Right lobe of liver (tissue), 6 donors: Measurements from ENCODE around the gene ZNF845. TPM values are rescaled to one million over a fixed set of nuclear protein-coding genes. Genes with fewer than 3 reads are reported as not detected.

Experiments used
- ATAC-seq, 4 donors: fragments of 200-7000 bp; cut with Tn5 transposase; one replicate each; pipeline ENCODE4 v1.9.1; 2020; ENCODE audit warnings: mild to moderate bottlenecking in 4 of 4, moderate library complexity in 4 of 4
- DNase-seq, 3 donors: peaks; one replicate each; pipeline ENCODE4 v3.0.0-alpha.2; 2020
- H3K27ac ChIP-seq, 3 donors: fragments of 200-600 bp; one replicate each; pipeline ENCODE4 v1.8.0; 2022
- H3K27me3 ChIP-seq, 2 donors: fragments of 200-600 bp; one replicate each; pipeline ENCODE4 v1.8.0; 2022
- H3K36me3 ChIP-seq, 4 donors: fragments of 200-600 bp; sonication (generic) in 1 of 4; one replicate each; pipeline versions ENCODE4 v1.5.1 to v1.8.0; 2017 to 2022; ENCODE audit warnings: control low read depth in 1 of 4
- H3K4me1 ChIP-seq, 4 donors: fragments of 200-600 bp; sonication (generic) in 1 of 4; one replicate each; pipeline versions ENCODE4 v1.5.1 to v1.8.0; 2017 to 2022; ENCODE audit warnings: control low read depth in 1 of 4
- H3K4me3 ChIP-seq, 3 donors: fragments of 200-600 bp; one replicate each; pipeline ENCODE4 v1.8.0; 2022
- H3K9me3 ChIP-seq, 4 donors: fragments of 200-600 bp; sonication (generic) in 1 of 4; one replicate each; pipeline versions ENCODE4 v1.5.1 to v1.8.0; 2017 to 2022; ENCODE audit warnings: control low read depth in 1 of 4
- POLR2A ChIP-seq: fragments of 450-650 bp; IDR thresholded peaks from one replicate; pipeline ENCODE4 v1.6.1; 2017; ENCODE audit warnings: antibody characterized with exemption, mild to moderate bottlenecking
- WGBS: methylation state at CpG from one replicate; pipeline ENCODE4 v1.1.6; 2018; ENCODE audit warnings: low coverage, low lambda C conversion rate; ENCODE audit not compliant: insufficient coverage; ENCODE audit errors: missing lambda C conversion rate; 5-methylcytosine and 5-hydroxymethylcytosine counted together
- intact Hi-C, 2 donors: fragments of 100-400 bp; cut with DNase I; formaldehyde crosslinking; loops; one replicate each; pipeline versions ENCODE4 v1.11.2 to v1.14.1; 2022
- total RNA-seq, 6 experiments: library from RNA; depleted of rRNA in 2 of 6; stranded (reverse); fragments of >200 nt in 2 of 6; fragmentation: NEBNext Ultra II Directional in 3 of 6; extraction: Animal tissue kit (Norgen Biotek cat#: 25700) in 3 of 6; gene quantifications; one replicate each; pipeline versions ENCODE4 v1.1.0 to v1.2.4, GENCODE V29; 2016 to 2023
- TF ChIP-seq, protein P1 (sequence below), 4 donors: fragments of 200-600 bp in 3 of 4; fragments of 450-650 bp in 1 of 4; IDR thresholded peaks; one replicate each; pipeline versions ENCODE4 v1.5.1 to v1.8.0; 2016 to 2022; ENCODE audit warnings: antibody characterized with exemption in 4 of 4, mild to moderate bottlenecking in 2 of 4
- donor health status: DM: no; HTN: yes; CAD: no.
- donor health status: DM: no; HTN: no; CAD: no.
- donor health status: DM: no; HTN: no; CAD: no.
- donor health status: DM: no; HTN: yes; CAD: no.
- donor health status: DM: no; HTN: yes; CAD: no.

ZNF845 gene
- total RNA-seq, 6 experiments from 2014 or later, result 0.86 to 3.0 (median 1.4) TPM

DNA sequence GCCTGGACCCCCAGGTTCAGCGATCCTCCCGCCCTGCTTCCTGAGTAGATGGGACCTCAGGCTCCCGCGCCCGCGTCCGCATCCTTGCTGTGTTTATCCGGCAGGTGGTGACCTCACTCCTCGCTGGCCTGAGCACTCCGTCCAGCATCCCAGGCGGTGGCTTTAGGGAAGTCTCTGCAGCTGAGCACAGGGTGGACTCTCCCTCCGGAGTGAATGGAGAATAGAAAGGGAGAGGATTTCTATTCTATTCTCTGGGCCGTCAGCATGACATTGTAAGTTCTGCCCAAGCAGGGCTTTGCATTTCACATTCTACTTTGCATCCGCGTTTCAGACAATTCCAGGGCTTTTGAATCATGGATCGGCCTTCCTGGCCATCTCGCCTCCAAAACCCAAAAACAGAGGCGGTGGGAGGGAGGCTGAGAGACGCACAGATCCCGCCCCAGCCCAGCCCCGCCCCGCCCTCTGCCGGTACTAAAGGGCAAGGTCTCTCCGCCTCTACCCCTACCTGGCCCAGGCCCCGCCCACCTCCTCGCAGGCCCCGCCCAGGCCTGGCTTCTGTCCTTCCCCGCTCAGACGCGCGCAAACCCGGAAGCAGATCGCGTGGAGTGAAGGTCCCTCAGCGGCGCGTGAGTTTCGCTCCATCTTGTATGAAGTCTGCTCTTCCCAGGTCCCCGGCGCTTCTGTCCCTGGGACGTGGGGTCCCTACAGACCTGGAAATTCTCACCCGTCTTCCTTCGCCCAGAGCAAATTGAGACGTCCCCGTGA, 31.8 kb downstream of the ZNF845 start, which contains the start of gene ZNF525:
Gene ZNF525 (plus strand): TSS at position 572 of the 765 bp plus-strand sequence. CDS start 6,577 bp downstream, outside the sequence.
- Histone ChIP-seq H3K27me3 (no peaks in the 10 kb centered on the region), H3K4me3 (peak within 1 kb of the TSS; percentile 32 to 70 (median 58)), H3K27ac (no peak within 1 kb of the TSS), H3K36me3 (no peaks in the 10 kb centered on the region), H3K9me3 (no peaks in the 10 kb centered on the region), H3K4me1 (peaks cover 0 to 3% (median 0%) of the 10 kb centered on the region in 4 donors)
- ATAC-seq (peak; percentile 100), DNase-seq (peak; percentile 86 to 93 (median 90))
- WGBS, result 0% methylated on average over 12 of the region's 45 CpGs
- intact Hi-C loops, result no loop called here
- no peak for TF ChIP-seq POLR2A
- TF ChIP-seq, protein P1, sequence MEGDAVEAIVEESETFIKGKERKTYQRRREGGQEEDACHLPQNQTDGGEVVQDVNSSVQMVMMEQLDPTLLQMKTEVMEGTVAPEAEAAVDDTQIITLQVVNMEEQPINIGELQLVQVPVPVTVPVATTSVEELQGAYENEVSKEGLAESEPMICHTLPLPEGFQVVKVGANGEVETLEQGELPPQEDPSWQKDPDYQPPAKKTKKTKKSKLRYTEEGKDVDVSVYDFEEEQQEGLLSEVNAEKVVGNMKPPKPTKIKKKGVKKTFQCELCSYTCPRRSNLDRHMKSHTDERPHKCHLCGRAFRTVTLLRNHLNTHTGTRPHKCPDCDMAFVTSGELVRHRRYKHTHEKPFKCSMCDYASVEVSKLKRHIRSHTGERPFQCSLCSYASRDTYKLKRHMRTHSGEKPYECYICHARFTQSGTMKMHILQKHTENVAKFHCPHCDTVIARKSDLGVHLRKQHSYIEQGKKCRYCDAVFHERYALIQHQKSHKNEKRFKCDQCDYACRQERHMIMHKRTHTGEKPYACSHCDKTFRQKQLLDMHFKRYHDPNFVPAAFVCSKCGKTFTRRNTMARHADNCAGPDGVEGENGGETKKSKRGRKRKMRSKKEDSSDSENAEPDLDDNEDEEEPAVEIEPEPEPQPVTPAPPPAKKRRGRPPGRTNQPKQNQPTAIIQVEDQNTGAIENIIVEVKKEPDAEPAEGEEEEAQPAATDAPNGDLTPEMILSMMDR (IDR thresholded peaks at IDR 0.05), result peak in 2 of 4 donors; percentile 18 to 21

DNA sequence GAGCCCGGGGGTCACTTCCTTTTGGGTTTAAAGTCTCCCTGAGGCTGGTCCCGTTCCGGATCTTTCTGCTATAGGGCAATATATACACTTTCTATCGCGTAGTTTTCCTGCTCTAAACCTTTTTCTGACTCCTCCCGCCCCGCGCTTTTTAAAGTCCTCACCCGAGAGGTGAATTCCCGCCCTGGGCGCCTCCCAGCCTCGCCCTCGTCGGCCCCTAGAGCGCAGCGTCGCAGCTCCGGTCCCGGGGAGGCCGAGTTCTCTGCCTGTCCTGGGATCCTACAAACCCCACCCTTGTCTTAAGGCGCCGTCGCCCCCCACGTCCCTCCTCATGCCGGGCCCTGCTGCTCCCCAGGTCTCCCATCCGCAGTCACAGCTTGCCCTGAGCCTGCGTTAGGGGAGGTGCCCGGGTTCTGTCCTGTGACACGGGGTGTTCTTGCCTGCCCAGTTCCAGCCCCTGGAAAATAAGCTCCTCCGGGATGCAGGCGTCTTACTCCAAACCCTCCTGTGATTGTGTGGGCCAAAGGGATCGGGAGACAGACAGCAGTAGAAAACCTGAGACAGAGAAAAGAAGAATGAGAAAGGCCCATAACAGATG, 32.4 kb downstream of the ZNF845 start:
- peak in 1 of 3 donors; percentile 25 for DNase-seq
- Histone ChIP-seq H3K4me3 (peak overlapping the region; percentile 32 to 70 (median 58)), H3K9me3 (no peaks in the 10 kb centered on the region), H3K27ac (no peak overlapping the region), H3K4me1 (peaks cover 0 to 3% (median 0%) of the 10 kb centered on the region in 4 donors), H3K27me3 (no peaks in the 10 kb centered on the region), H3K36me3 (no peaks in the 10 kb centered on the region)
- peak; percentile 30 to 65 (median 47) for ATAC-seq
- WGBS, result under 1% methylated on average over 24 of the region's 32 CpGs
- TF ChIP-seq, protein P1 (IDR thresholded peaks at IDR 0.05), result no peak
- no peak for TF ChIP-seq POLR2A
- intact Hi-C loops, result no loop called here

DNA sequence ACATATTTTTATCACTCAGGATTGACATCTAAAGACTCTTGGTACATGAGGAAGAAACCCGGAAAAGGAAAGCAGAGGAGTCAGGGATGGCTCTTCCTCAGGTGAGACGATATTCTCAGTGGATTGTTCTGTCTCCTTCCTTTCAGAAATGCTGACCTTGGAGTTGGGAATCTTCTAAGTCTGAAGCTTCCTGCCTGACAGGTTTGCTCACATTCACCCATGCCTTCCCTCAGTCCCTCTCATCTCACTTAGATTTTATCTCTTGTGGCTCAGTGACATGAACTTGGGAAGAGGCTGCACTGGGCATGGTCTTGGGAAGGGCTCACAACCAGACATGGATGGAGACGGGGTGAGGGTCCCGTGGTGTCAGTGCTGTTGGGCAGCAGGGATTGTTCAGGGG, 38.6 kb downstream of the ZNF845 start:
- ATAC-seq, result no peak
- Histone ChIP-seq H3K27ac (no peak overlapping the region), H3K4me1 (no peaks in the 10 kb centered on the region), H3K4me3 (no peak overlapping the region), H3K36me3 (peaks cover 0 to 3% (median 0%) of the 10 kb centered on the region in 4 donors), H3K9me3 (peaks cover 0 to 3% (median 0%) of the 10 kb centered on the region in 4 donors), H3K27me3 (no peaks in the 10 kb centered on the region)
- DNase-seq, result no peak
- 85% methylated on average over 4 of the region's 4 CpGs for WGBS
- no peak for TF ChIP-seq POLR2A
- TF ChIP-seq, protein P1 (IDR thresholded peaks at IDR 0.05), result no peak
- intact Hi-C loops, result no loop called here

DNA sequence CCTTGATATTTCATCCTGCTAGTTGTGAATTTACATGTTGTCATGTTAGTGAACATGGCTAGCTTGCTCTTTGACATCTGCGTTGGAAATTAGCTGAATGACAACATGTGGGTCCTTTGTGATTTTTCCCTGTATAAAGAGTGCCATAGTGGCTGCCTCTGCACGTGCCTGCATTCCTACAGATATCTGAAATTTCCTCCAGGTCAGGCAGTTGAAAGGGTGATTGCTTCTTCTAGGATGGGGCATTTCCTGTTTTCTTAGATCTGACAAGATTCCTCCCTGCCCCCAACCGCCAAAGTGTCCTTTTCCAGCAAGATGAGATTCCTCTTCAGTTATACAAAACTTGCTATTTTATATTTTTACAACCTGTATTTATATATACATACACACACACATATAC, 40.7 kb downstream of the ZNF845 start:
- H3K9me3 ChIP-seq, result peaks cover 0 to 3% (median 0%) of the 10 kb centered on the region in 4 donors
- DNase-seq (no peak), ATAC-seq (no peak)
- TF ChIP-seq, protein P1 (IDR thresholded peaks at IDR 0.05), result no peak
- no peak for TF ChIP-seq POLR2A
- no peak overlapping the region for H3K27ac ChIP-seq
- no peaks in the 10 kb centered on the region for H3K4me1 ChIP-seq
- no peak overlapping the region for H3K4me3 ChIP-seq
- intact Hi-C loops, result no loop called here
- H3K27me3 ChIP-seq, result no peaks in the 10 kb centered on the region
- H3K36me3 ChIP-seq, result peaks cover 0 to 3% (median 0%) of the 10 kb centered on the region in 4 donors
- WGBS, result 69% methylated on average over 3 of the region's 3 CpGs
